GM12873 (cell line): ENCODE data around the gene SIL1.

Experiments
- CTCF ChIP-seq: IDR thresholded peaks from 2 replicates; pipeline ENCODE4 v1.5.1; 2012; ENCODE audit warnings: low read depth, mild to moderate bottlenecking, moderate library complexity, low read length, control low read depth; ENCODE audit not compliant: insufficient read depth; ENCODE audit errors: missing control alignments

The SIL1 gene

DNA sequence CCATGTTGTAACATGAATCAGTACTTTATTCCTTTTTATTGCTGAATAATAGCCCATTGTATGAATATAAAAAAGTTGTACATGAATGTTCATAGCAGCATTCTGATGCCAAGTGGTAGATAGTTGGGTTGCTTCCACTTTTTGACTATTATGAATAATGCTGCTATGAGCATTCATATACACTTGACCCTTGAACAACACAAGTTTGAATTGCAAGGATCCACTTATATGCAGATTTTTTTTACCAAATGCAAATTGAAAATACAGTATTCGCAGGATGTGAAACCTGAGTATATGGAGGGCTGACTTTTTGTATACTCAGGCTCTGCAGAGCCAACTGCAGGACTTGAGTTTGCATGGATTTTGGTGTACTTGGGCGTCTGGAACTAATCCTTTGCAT lies 14.7 kb upstream of the SIL1 start:
- TF ChIP-seq CTCF: no peak

- no peak for TF ChIP-seq CTCF
These were observed 14.3 kb upstream of the SIL1 start for GRCh38 chr5:139212486-139212885.

GRCh38 chr5:139210585-139210984 lies 12.4 kb upstream of the SIL1 start:
- no peak for TF ChIP-seq CTCF

- no peak for TF ChIP-seq CTCF
These were observed 9.3 kb upstream of the SIL1 start for GRCh38 chr5:139207297-139208000.

- no peak for TF ChIP-seq CTCF
These were observed 7.4 kb upstream of the SIL1 start for GRCh38 chr5:139205586-139205985.

DNA sequence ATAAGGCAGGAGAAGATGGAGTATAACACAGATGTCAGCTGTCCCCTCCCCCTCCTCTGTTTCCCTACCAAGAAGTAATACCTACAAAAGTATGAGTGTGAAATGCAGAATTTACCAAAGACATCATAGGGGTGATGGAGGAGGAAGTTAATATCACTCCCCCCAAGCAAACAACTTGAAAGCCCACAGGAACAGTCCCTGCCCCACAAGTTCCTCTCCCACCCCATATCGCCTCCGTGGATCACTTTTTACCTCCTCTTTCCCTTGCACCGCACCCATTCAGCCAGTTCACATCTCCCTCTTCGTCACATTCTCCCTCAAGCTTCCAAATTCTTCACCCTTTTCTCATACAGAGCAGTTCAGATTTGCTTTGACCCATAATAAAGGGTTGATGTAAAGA lies 7.0 kb upstream of the SIL1 start:
- TF ChIP-seq CTCF: no peak

- TF ChIP-seq CTCF: no peak
These were observed 6.0 kb upstream of the SIL1 start for GRCh38 chr5:139204196-139204595.
